ENCODE results near the gene QPRT.
"Not testable (repeated sequence)": the region's sequence is repeated elsewhere in the genome, so short reads cannot be mapped to it uniquely, and the experiment has no call there.

The QPRT gene

GRCh38 chr16:29744541-29745101 lies 65.6 kb downstream of the QPRT start:
- FAIRE-seq (no peak), DNase-seq (ENCODE audit: low spot score) (no peak)

DNA sequence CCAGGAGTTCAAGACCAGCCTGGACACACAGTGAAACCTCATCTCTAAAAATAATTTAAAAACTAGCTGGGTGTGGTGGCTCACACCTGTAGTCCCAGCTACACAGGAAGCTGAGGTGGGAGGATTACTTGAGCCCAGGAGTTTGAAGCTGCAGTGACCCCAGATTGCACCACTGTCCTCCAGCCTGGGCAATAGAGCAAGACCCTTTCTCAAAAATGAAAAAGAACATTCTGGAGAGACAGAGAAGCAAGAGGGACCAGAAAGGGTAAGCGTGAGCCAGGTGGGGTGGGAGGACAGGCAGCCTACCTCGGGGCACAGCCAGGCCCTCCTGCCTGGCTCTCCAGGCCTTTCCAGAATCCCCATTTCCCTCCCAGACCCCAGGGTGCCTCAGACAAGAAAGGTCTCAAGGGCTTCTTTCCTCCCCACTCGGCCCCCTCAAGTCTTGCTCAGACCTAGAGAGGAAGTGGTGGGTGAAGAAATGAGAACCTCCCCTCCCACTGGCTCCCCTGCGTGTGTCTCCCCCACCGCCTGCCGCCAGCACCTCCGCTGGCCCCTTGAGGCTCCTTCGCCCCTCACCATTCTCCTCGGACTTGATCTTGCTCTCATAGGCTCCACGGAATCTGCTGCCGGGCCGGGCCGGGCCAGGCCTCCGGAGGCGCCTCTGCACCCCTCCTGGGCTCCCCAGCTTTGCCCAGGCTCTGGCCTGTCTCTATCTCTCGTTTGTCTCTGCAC lies 66.3 kb downstream of the QPRT start:
- FAIRE-seq (no peak), DNase-seq (ENCODE audit: low spot score) (no peak)

DNA sequence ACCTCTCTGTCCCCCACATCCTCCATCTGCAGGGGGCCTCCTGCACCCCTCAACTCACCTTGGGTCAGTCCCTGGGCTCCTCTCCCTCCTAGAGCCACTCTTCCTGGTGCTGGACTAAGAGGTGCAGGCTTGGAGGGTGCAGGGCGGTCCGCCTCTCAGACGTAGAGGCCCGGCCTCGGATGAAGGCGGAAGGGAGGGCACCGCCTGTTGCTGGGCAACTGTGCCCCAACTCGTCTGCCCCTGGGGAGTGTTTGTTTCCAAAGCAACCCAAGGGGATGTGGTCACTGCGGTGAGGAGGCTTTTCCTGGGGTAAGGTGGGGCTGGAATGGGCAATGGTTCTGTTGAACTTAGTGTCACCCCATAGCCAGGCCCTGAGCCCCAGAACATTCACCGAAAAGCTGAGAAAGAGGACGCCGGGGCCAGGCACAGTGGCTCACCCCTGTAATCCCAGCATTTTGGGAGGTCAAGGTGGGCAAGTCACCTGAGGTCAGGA lies 66.9 kb downstream of the QPRT start, which contains the start of gene C16orf54:
Gene C16orf54 (minus strand): TSS at position 138 of the 493 bp plus-strand sequence. CDS start 1,039 bp downstream, outside the sequence.
- FAIRE-seq, result no peak

DNA sequence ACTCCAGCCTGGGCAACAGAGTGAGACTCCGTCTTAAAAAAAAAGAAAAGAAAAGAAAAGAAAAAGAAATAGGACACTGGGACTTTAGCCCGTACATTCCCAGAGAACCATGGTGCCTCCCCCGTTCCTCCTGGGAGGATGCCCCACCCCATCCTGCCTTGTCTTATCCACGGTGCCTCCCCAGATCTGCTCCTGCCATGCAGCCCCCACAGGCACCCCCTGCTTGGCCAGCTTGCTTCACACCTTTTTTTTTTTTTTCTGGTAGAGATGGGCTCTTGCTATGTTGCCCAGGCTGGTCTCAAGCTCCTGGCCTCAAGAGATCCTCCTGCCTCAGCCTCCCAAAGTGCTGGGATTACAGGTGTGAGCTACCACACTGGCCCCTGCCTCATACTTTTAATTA lies 67.5 kb downstream of the QPRT start:
- not testable (repeated sequence) for DNase-seq (ENCODE audit: low spot score); FAIRE-seq

More for the DNA sequence above, 66.9 kb downstream of the QPRT start, which contains the start of gene C16orf54:
- DNase-seq (ENCODE audit: low spot score), result no peak

Data from RCC 7860 (cell line).